OCI-M1 (cell line): ENCODE data around the gene KATNAL2.
"Not testable (repeated sequence)": the region's sequence is repeated elsewhere in the genome, so short reads cannot be mapped to it uniquely, and the experiment has no call there.

ENCODE experiments used
- DNase-seq: peaks from one replicate; lab custom pipeline; 2025; lab: John Stamatoyannopoulos, UW

The KATNAL2 gene

DNA sequence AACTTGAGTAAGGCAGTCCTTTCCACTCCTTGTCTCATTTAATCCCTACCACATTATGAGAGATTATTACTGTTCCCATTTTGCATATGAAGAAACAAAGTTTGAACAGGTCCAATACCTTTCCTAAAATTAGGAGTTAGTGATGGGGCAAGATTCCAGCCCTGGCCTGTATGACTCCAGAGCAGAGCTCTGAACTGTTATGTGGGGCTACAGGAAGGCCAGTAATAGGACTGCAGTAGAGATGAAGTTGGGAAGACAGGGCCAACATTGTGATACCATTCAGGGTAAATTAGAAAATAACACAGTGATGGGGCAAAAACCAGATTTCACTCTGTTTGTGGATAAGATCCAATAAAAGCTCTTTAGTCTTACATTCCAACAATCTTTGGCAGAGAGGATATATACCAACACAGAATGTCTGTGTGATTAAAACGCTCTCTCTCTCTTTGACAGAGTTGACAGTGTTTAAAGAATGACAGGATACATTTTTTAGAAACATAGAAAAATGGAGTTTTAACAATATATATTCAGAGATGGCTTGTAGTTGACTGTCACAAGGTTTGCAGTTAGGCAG, 22.7 kb downstream of the KATNAL2 start:
- no peak for DNase-seq

DNA sequence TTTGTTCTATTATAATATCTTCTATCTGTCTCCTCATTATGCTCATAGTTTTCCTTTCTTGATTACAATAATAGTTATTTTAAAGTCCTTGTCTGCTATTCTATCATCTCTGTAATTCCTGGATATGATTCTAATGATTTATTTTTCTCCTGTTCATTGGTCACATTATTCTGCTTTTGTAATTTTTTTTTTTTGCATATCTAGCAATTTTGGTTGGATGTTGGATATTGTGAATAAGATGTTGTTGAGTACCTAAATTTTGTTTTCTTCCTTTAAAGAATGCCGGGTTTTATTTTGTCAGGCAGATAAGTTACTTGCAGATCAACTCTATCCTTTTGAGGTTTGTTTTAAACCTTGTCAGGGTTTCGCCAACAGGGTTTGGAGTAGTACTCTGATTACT, 25.2 kb downstream of the KATNAL2 start:
- DNase-seq = no peak

GRCh38 chr18:46946656-46947282, 29.4 kb downstream of the KATNAL2 start:
- peak; percentile 76 for DNase-seq

- peak; percentile 61 for DNase-seq
Observed at GRCh38 chr18:46950064-46950656, 32.8 kb downstream of the KATNAL2 start.

DNA sequence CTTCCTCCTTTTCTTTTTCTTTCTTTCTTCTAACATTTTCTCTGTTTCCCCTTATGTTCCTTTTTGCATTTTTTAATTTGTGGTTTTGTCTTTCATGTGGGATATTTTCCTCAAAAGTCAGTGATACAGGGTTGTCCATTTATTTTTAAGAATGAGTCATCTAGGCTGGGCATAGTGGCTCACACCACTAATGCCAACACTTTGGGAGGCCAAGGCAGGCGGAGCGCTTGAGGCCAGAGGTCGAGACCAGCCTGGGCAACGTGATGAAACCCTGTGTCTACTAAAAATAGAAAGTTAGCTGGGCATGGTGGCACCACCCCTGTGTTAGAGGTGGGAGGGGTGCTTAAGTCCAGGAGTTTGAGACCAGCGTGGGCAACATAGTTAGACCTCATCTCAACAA, 35.8 kb downstream of the KATNAL2 start:
- DNase-seq = no peak

DNA sequence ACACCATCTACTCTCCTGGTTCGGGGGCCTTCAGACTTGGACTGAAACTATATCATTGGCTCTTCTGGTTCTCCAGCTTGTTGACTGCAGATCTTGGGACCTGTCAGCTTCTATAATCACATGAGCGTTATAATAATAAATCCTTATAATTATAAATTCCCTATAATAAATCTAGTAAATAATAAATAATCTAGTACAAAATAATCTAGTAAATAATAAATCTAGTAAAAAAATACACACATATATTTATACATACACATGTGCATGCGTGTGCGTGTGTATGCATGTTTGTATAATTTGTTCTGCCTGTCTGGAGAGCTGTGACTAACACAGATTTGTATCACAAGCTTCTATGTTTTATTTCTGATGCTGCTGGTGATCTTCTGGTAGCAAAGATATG, 40.8 kb downstream of the KATNAL2 start:
- no peak for DNase-seq

GRCh38 chr18:46963656-46964578, 46.5 kb downstream of the KATNAL2 start:
- not testable (repeated sequence) for DNase-seq

GRCh38 chr18:46964579-46965293, 47.3 kb downstream of the KATNAL2 start:
- DNase-seq = not testable (repeated sequence)

- DNase-seq = not testable (repeated sequence)
Observed at GRCh38 chr18:46966266-46966665, 48.9 kb downstream of the KATNAL2 start.

- not testable (repeated sequence) for DNase-seq
Observed at GRCh38 chr18:46969551-46969950, 52.1 kb downstream of the KATNAL2 start.

- not testable (repeated sequence) for DNase-seq
Observed at GRCh38 chr18:47019870-47020269, 102.5 kb downstream of the KATNAL2 start.

DNA sequence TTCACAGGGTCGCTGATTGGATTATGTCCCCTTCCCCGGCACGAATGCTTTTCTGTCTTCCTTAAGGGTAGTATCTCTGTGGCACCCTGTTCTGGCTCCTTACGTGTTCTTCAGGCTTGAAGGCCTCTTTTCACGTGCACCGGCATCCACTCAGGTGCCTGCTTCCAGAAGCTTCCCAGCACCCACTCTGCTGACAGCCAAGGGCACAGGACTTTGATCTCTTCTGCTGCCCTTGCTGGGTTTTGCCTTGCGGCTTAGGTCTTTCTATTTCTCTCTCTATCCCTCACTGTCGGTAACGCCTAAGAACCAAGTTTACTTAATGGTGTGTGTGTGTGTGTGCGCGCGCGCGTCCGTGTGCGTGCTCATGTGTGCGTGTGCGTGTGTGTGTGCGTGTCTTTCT, 103.4 kb downstream of the KATNAL2 start:
- not testable (repeated sequence) for DNase-seq

DNA sequence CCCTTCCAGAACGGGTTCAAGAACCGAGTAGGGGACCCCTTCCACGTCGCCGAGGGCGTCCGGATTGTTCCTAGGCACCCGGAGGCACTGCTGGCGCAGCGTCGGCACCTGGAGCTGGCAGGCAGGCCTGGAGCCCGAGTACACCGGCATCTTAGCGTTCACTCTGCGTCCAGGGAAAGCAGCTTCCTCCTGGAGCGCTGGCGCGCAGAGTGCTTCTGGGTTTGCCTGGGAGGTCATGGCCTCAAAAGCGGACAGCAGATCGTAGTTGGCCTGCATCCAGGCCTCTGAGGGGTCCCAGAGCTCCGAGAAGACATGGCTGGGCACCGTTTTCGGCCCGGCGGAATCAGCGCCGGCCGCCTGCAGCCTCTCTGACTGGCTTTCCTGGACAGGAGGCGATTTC, 105.4 kb downstream of the KATNAL2 start:
- DNase-seq = not testable (repeated sequence)

GRCh38 chr18:47023769-47024465, 106.5 kb downstream of the KATNAL2 start:
- not testable (repeated sequence) for DNase-seq

- not testable (repeated sequence) for DNase-seq
Observed at GRCh38 chr18:47025557-47026174, 108.3 kb downstream of the KATNAL2 start.

DNA sequence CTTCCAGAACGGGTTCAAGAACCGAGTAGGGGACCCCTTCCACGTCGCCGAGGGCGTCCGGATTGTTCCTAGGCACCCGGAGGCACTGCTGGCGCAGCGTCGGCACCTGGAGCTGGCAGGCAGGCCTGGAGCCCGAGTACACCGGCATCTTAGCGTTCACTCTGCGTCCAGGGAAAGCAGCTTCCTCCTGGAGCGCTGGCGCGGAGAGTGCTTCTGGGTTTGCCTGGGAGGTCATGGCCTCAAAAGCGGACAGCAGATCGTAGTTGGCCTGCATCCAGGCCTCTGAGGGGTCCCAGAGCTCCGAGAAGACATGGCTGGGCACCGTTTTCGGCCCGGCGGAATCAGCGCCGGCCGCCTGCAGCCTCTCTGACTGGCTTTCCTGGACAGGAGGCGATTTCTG, 111.3 kb downstream of the KATNAL2 start:
- not testable (repeated sequence) for DNase-seq

DNA sequence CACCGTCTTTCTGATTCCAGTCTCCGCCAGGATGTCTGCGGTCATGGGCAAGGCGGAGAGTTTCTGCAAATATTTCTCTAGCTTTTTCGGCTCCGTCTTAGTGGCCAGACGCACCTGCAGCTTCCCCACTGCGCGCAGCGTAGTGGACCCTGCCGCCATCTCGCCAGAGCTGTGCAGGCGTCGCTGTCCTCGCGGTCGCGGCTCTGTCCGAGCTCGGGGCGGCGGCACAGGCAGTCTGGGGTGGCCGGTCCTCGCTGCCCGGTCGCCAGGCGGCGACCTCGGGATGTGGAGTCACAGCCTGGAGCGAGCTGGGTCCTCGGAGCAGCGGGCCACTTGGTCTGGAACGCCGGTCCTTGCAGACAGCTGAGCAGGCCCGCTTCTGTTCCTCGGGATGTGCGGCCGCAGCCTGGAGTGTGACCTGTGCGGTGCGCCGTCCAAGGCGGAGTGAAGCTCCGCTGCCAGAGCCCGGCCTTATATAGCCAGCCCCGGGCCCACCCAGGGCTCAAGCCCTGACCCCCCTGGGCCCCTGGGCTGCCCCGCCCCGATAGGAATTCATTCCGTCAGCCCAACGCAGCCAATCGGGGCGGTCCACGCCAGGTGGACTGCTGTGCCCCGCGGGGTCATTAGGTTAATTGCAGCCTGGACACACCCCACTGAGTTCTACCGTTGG, 112.4 kb downstream of the KATNAL2 start:
- DNase-seq = not testable (repeated sequence)

GRCh38 chr18:47030887-47031286, 113.5 kb downstream of the KATNAL2 start:
- DNase-seq = not testable (repeated sequence)

DNA sequence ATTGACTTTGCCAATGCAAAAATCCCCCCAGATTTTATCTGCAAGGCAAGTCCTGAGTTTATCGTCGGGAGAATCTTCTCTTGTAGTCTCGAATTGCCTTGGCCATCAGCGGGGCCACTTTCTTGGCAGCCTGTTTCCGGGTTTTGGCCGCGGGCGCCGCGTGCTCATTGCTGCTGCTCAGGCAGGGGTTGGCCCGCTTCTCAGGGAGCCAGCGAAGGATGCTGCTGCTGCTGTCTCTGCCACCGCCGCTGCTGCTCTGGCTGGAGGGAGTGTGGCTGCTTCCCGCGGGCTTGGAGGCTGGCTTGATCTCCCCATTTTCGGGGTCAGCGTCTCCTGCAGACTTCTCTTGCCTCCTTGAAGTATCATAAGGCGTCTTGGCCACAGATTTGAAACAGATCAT, 115.5 kb downstream of the KATNAL2 start:
- DNase-seq = no peak

- not testable (repeated sequence) for DNase-seq
Observed at GRCh38 chr18:47034591-47034990, 117.2 kb downstream of the KATNAL2 start.
